Gastroesophageal sphincter (tissue), 3 donors: ENCODE data around the gene ZNRF3.

Source experiments
- POLR2AphosphoS5 ChIP-seq: sonication (generic); formaldehyde crosslinking; IDR thresholded peaks from one replicate; pipeline ENCODE4 v1.6.1; 2017; ENCODE audit warnings: antibody characterized with exemption
- TF ChIP-seq, protein P1 (sequence below), 4 experiments: fragments of 200-600 bp in 2 of 4; fragments of 450-650 bp in 2 of 4; sonication (generic) in 1 of 4; IDR thresholded peaks; one replicate each; pipeline ENCODE4 v1.5.1; 2017 to 2019; ENCODE audit warnings: antibody characterized with exemption in 4 of 4, mild to moderate bottlenecking in 2 of 4, moderate library complexity in 2 of 4

DNA sequence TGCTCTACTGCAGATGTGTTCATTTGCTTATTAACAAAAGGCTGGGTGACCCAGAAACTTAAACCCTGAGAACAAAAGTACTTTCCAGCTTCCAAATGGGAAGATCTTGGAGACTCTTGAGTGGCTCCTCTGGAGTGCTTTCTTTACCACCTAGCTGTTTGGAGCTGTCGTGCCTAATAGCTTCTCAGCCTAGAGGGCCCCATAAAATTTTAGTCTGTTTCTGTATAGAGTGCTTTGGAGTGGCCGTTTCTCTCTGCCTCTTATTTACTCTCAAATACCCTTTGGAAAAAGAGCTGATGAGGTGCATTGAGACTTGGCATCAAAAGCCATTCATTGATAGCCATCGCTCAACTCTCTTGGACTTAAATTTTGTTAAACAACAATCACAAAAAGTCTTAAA lies 50.7 kb downstream of the ZNRF3 start:
- TF ChIP-seq, protein P1, sequence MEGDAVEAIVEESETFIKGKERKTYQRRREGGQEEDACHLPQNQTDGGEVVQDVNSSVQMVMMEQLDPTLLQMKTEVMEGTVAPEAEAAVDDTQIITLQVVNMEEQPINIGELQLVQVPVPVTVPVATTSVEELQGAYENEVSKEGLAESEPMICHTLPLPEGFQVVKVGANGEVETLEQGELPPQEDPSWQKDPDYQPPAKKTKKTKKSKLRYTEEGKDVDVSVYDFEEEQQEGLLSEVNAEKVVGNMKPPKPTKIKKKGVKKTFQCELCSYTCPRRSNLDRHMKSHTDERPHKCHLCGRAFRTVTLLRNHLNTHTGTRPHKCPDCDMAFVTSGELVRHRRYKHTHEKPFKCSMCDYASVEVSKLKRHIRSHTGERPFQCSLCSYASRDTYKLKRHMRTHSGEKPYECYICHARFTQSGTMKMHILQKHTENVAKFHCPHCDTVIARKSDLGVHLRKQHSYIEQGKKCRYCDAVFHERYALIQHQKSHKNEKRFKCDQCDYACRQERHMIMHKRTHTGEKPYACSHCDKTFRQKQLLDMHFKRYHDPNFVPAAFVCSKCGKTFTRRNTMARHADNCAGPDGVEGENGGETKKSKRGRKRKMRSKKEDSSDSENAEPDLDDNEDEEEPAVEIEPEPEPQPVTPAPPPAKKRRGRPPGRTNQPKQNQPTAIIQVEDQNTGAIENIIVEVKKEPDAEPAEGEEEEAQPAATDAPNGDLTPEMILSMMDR (IDR thresholded peaks at IDR 0.05), result no peak
- no peak for TF ChIP-seq POLR2AphosphoS5
